ENCODE results near the gene NPAS3. TPM values are rescaled to one million over a fixed set of nuclear protein-coding genes. Genes with fewer than 3 reads are reported as not detected.

NPAS3 gene
- total RNA-seq, 1 experiment from 2014 or later, result 0.36 TPM

DNA sequence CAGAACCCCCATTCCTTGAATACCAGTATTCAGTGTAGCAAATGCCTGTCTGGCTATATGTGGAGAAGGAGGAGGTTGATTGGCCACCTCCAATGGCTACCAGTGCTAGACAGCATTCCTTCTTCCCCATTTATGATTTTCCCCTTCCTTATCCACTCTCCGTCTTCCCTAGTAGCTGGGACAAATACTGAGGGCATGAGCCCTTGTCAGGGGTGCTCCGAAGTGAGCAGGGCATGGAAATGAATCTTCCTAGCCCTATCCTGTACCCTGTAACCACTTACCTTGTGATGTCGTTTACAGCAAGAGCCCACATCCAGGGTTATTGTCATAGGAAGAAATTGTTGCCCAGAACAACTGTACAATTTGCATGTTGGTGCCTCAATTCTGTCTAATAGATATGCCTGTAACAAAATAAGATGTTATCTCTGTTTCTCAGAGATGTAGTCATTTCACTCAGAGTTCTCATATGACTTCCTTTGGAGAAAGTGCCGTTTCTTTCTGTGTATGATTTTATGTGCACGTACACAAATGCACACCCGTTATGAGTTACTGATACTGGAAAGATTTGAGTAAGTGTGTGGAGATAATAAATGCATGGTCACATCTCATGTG is 588.5 kb downstream of the NPAS3 start:
- Histone ChIP-seq H3K4me2 (ENCODE audit: low read length) (no peak overlapping the region), H3K4me1 (ENCODE audit: insufficient read depth, low read length) (peaks cover 7% of the 10 kb centered on the region; the same call in 1 of the 2 replicates), H3K27ac (ENCODE audit: low read length) (no peak overlapping the region), H2AFZ (ENCODE audit: low read length) (no peak overlapping the region), H3F3A (ENCODE audit: low read length, unreplicated experiment) (no peaks in the 10 kb centered on the region), H3K9ac (ENCODE audit: low read length) (no peak overlapping the region), H4K20me1 (ENCODE audit: low read length) (no peaks in the 10 kb centered on the region), H3K27me3 (ENCODE audit: low read length) (0 out of 2 replicates have a peak, but pooled peaks cover 4% of the 10 kb centered on the region), H3K9me2 (replicated peaks; ENCODE audit: low read length) (no peaks in the 10 kb centered on the region), H3K79me2 (ENCODE audit: low read length) (no peaks in the 10 kb centered on the region), H3K9me3 (ENCODE audit: low read length) (no peaks in the 10 kb centered on the region), H3K4me3 (ENCODE audit: low read length) (no peak overlapping the region), H3K36me3 (ENCODE audit: low read depth, low read length) (no peaks in the 10 kb centered on the region)
- ATAC-seq (no peak), DNase-seq (no peak)
- ChIA-PET POLR2A (ENCODE audit: unreplicated experiment) (no interaction called here), CTCF (no interaction called here)
- no TSS peak for BruUV-seq (replicated peaks)
- TF ChIP-seq, protein P1, sequence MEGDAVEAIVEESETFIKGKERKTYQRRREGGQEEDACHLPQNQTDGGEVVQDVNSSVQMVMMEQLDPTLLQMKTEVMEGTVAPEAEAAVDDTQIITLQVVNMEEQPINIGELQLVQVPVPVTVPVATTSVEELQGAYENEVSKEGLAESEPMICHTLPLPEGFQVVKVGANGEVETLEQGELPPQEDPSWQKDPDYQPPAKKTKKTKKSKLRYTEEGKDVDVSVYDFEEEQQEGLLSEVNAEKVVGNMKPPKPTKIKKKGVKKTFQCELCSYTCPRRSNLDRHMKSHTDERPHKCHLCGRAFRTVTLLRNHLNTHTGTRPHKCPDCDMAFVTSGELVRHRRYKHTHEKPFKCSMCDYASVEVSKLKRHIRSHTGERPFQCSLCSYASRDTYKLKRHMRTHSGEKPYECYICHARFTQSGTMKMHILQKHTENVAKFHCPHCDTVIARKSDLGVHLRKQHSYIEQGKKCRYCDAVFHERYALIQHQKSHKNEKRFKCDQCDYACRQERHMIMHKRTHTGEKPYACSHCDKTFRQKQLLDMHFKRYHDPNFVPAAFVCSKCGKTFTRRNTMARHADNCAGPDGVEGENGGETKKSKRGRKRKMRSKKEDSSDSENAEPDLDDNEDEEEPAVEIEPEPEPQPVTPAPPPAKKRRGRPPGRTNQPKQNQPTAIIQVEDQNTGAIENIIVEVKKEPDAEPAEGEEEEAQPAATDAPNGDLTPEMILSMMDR (conservative IDR thresholded peaks at IDR 0.05; ENCODE audit: low read depth, low read length), result no peak
- TF ChIP-seq EZH2phosphoT487 (IDR thresholded peaks at IDR 0.05; ENCODE audit: borderline replicate concordance, low read length) (no peak), EZH2 (IDR thresholded peaks at IDR 0.05; ENCODE audit: low read length, unreplicated experiment) (no peak)
- intact Hi-C loops (cut with micrococcal nuclease), result no loop called here

DNA sequence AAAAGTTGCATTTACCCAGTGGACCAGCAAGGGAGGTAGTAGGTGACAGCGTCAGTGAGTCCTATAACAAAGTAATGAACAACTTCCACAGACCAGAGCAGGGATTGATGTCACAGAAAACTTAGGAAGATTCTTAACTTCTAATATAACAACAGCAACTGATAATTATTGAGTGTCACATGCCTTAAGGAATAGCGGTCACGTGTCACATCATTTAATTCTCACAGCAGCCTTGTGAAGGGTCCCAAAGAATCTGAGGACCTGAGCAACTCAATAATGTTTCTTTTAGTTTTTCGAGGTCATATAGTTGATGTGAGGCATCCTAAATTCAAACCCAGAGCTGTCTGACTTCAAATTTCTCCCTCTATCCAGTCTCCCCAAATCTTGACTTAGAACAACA is 590.0 kb downstream of the NPAS3 start:
- DNase-seq, result no peak
- H2AFZ ChIP-seq (ENCODE audit: low read length), result no peak overlapping the region
- H3K9me2 ChIP-seq (replicated peaks; ENCODE audit: low read length), result no peaks in the 10 kb centered on the region
- no peaks in the 10 kb centered on the region for H4K20me1 ChIP-seq (ENCODE audit: low read length)
- no peak overlapping the region for H3K9ac ChIP-seq (ENCODE audit: low read length)
- ChIA-PET POLR2A (ENCODE audit: unreplicated experiment) (no interaction called here), CTCF (no interaction called here)
- no peaks in the 10 kb centered on the region for H3K9me3 ChIP-seq (ENCODE audit: low read length)
- no peaks in the 10 kb centered on the region for H3K36me3 ChIP-seq (ENCODE audit: low read depth, low read length)
- no peak overlapping the region for H3K27ac ChIP-seq (ENCODE audit: low read length)
- H3K79me2 ChIP-seq (ENCODE audit: low read length), result no peaks in the 10 kb centered on the region
- intact Hi-C loops (cut with micrococcal nuclease), result no loop called here
- no peaks in the 10 kb centered on the region for H3F3A ChIP-seq (ENCODE audit: low read length, unreplicated experiment)
- ATAC-seq, result no peak
- no peaks in the 10 kb centered on the region for H3K4me1 ChIP-seq (ENCODE audit: insufficient read depth, low read length)
- no peak overlapping the region for H3K4me2 ChIP-seq (ENCODE audit: low read length)
- H3K27me3 ChIP-seq (ENCODE audit: low read length), result 0 out of 2 replicates have a peak, but pooled peaks cover 4% of the 10 kb centered on the region
- no TSS peak for BruUV-seq (replicated peaks)
- TF ChIP-seq EZH2 (IDR thresholded peaks at IDR 0.05; ENCODE audit: low read length, unreplicated experiment), result no peak
- TF ChIP-seq, protein P1 (conservative IDR thresholded peaks at IDR 0.05; ENCODE audit: low read depth, low read length), result no peak
- no peak for TF ChIP-seq EZH2phosphoT487 (IDR thresholded peaks at IDR 0.05; ENCODE audit: borderline replicate concordance, low read length)
- no peak overlapping the region for H3K4me3 ChIP-seq (ENCODE audit: low read length)

Data from PC-3 (cell line).